H9 (cell line): ENCODE data around the gene TMEM269. TPM values are rescaled to one million over a fixed set of nuclear protein-coding genes. Genes with fewer than 3 reads are reported as not detected.

Experiments
- DNase-seq: peaks from one replicate; pipeline ENCODE4 v3.0.0-alpha.2; 2017
- H2AFZ ChIP-seq: one replicate; pipeline ENCODE4 v1.6.1; 2013; ENCODE audit warnings: mild to moderate bottlenecking, low read length, control low read depth, moderate library complexity
- H2AK5ac ChIP-seq: 2 replicates; pipeline ENCODE4 v1.6.1; 2013; ENCODE audit warnings: low read length, control low read depth, mixed read lengths; ENCODE audit not compliant: insufficient read length
- H2BK120ac ChIP-seq: one replicate; pipeline ENCODE4 v1.6.1; 2013; ENCODE audit warnings: low read depth, mild to moderate bottlenecking, low read length, control low read depth, inconsistent platforms; ENCODE audit not compliant: poor library complexity, severe bottlenecking
- H2BK12ac ChIP-seq: 2 replicates; pipeline ENCODE4 v1.6.1; 2013; ENCODE audit warnings: low read length, control low read depth, mixed read lengths, low read depth; ENCODE audit not compliant: insufficient read length
- H2BK15ac ChIP-seq: 2 replicates; pipeline ENCODE4 v1.6.1; 2013; ENCODE audit warnings: low read depth, low read length, control low read depth
- H2BK20ac ChIP-seq: one replicate; pipeline ENCODE4 v1.6.1; 2013; ENCODE audit warnings: low read depth, mild to moderate bottlenecking, low read length, control low read depth, inconsistent platforms; ENCODE audit not compliant: poor library complexity, severe bottlenecking
- H2BK5ac ChIP-seq: 2 replicates; pipeline ENCODE4 v1.6.1; 2013; ENCODE audit warnings: low read length, control low read depth, mixed read lengths; ENCODE audit not compliant: insufficient read length
- H3K14ac ChIP-seq: 2 replicates; pipeline ENCODE4 v1.6.1; 2013; ENCODE audit warnings: low read length, control low read depth; ENCODE audit not compliant: insufficient read depth
- H3K18ac ChIP-seq: 2 replicates; pipeline ENCODE4 v1.6.1; 2013; ENCODE audit warnings: low read depth, mild to moderate bottlenecking, mixed read lengths, low read length, control low read depth; ENCODE audit not compliant: insufficient read length
- H3K23ac ChIP-seq: 2 replicates; pipeline ENCODE4 v1.6.1; 2013; ENCODE audit warnings: low read length, control low read depth, mixed read lengths, low read depth; ENCODE audit not compliant: insufficient read length
- H3K23me2 ChIP-seq: 2 replicates; pipeline ENCODE4 v1.6.1; 2013; ENCODE audit warnings: low read depth, mild to moderate bottlenecking, mixed read lengths, low read length, control low read depth; ENCODE audit not compliant: insufficient read length, poor library complexity, severe bottlenecking
- H3K27ac ChIP-seq: 2 replicates; pipeline ENCODE4 v1.5.1; 2013; ENCODE audit warnings: low read length, control low read depth, mixed read lengths, low read depth; ENCODE audit not compliant: insufficient read length
- H3K27me3 ChIP-seq: 2 replicates; pipeline ENCODE4 v1.6.1; 2013; ENCODE audit warnings: low read length, control low read depth, inconsistent platforms; ENCODE audit not compliant: insufficient read depth
- H3K4ac ChIP-seq: 2 replicates; pipeline ENCODE4 v1.6.1; 2013; ENCODE audit warnings: low read depth, mild to moderate bottlenecking, control low read depth, inconsistent platforms, low read length, moderate library complexity
- H3K4me1 ChIP-seq: 2 replicates; pipeline ENCODE4 v1.6.1; 2013; ENCODE audit warnings: low read length, control low read depth, inconsistent platforms; ENCODE audit not compliant: insufficient read depth
- H3K4me2 ChIP-seq: 2 replicates; pipeline ENCODE4 v1.6.1; 2013; ENCODE audit warnings: low read length, control low read depth, mixed read lengths; ENCODE audit not compliant: insufficient read length, insufficient read depth
- H3K56ac ChIP-seq: 2 replicates; pipeline ENCODE4 v1.6.1; 2013; ENCODE audit warnings: low read depth, mild to moderate bottlenecking, mixed read lengths, low read length, control low read depth; ENCODE audit not compliant: insufficient read length
- H3K79me1 ChIP-seq: 2 replicates; pipeline ENCODE4 v1.6.1; 2013; ENCODE audit warnings: low read depth, mild to moderate bottlenecking, moderate library complexity, low read length, control low read depth, inconsistent platforms; ENCODE audit not compliant: insufficient read depth, poor library complexity, severe bottlenecking
- H3K79me2 ChIP-seq: 2 replicates; pipeline ENCODE4 v1.6.1; 2013; ENCODE audit warnings: low read length, control low read depth, inconsistent platforms; ENCODE audit not compliant: insufficient read depth
- H3K9ac ChIP-seq: 2 replicates; pipeline ENCODE4 v1.6.1; 2013; ENCODE audit warnings: low read length, control low read depth, mixed read lengths; ENCODE audit not compliant: insufficient read length; ENCODE audit errors: extremely low read depth
- H3K9me3 ChIP-seq: one replicate; pipeline ENCODE4 v1.6.1; 2013; ENCODE audit warnings: low read depth, low read length, inconsistent platforms; ENCODE audit not compliant: control insufficient read depth
- H3T11ph ChIP-seq: one replicate; pipeline ENCODE4 v1.6.1; 2013; ENCODE audit warnings: mild to moderate bottlenecking, low read length, control low read depth, inconsistent platforms
- H4K20me1 ChIP-seq: one replicate; pipeline ENCODE4 v1.6.1; 2013; ENCODE audit not compliant: control insufficient read depth, insufficient read length, insufficient read depth
- H4K5ac ChIP-seq: 2 replicates; pipeline ENCODE4 v1.6.1; 2013; ENCODE audit warnings: low read depth, mild to moderate bottlenecking, mixed read lengths, low read length, control low read depth; ENCODE audit not compliant: insufficient read length
- H4K8ac ChIP-seq: replicated peaks from 2 replicates; pipeline ENCODE4 v1.6.1; 2013; ENCODE audit warnings: low read length, control low read depth, mixed read lengths, low read depth; ENCODE audit not compliant: insufficient read length
- H4K91ac ChIP-seq: 2 replicates; pipeline ENCODE4 v1.6.1; 2013; ENCODE audit warnings: low read depth, mild to moderate bottlenecking, moderate library complexity, mixed read lengths, low read length, control low read depth; ENCODE audit not compliant: insufficient read length
- H3K27ac Mint-ChIP-seq, 3 experiments: 2 replicates in 2 of 3; 3 replicates in 1 of 3; pipeline ENCODE4 v1.8.0; 2020 to 2021; ENCODE audit warnings: mixed read lengths in 3 of 3, mild to moderate bottlenecking in 1 of 3, moderate library complexity in 1 of 3
- H3K27me3 Mint-ChIP-seq: 2 replicates; pipeline ENCODE4 v1.8.0; 2021; ENCODE audit warnings: low read depth, mild to moderate bottlenecking, moderate library complexity, mixed read lengths
- H3K36me3 Mint-ChIP-seq, 3 experiments: 2 replicates in 2 of 3; 3 replicates in 1 of 3; pipeline ENCODE4 v1.8.0; 2020 to 2021; ENCODE audit warnings: low read depth in 3 of 3, mixed read lengths in 3 of 3; ENCODE audit not compliant: insufficient read depth in 1 of 3
- H3K4me1 Mint-ChIP-seq, 2 experiments: 2 replicates each; pipeline ENCODE4 v1.8.0; 2020; ENCODE audit warnings: mixed read lengths in 2 of 2
- H3K4me3 Mint-ChIP-seq, 2 experiments: 2 replicates in 1 of 2; 3 replicates in 1 of 2; pipeline ENCODE4 v1.8.0; 2020 to 2021; ENCODE audit warnings: mild to moderate bottlenecking in 2 of 2, mixed read lengths in 2 of 2, moderate library complexity in 1 of 2
- H3K9me3 Mint-ChIP-seq, 2 experiments: 2 replicates in 1 of 2; 3 replicates in 1 of 2; pipeline ENCODE4 v1.8.0; 2020; ENCODE audit warnings: mild to moderate bottlenecking in 2 of 2, mixed read lengths in 2 of 2, moderate library complexity in 1 of 2
- CTCF ChIP-seq: fragments of 200-600 bp; sonication (generic); conservative IDR thresholded peaks from 3 replicates; pipeline ENCODE4 v1.8.0; 2021; ENCODE audit warnings: antibody characterized with exemption, mild to moderate bottlenecking
- WGBS: extraction: QIAGEN DNeasy Blood & Tissue Kit; methylation state at CpG from one replicate; pipeline ENCODE4 v1.1.7; 2013; ENCODE audit warnings: missing lambda C conversion rate, low lambda C conversion rate, mixed read lengths; ENCODE audit not compliant: insufficient read length; ENCODE audit errors: extremely low coverage; 5-methylcytosine and 5-hydroxymethylcytosine counted together
- total RNA-seq: library from RNA; stranded (reverse); gene quantifications from 2 replicates; pipeline ENCODE4 v1.2.1, GENCODE V29; 2021

The TMEM269 gene
- total RNA-seq, 1 experiment from 2014 or later: 0.17 TPM

- Histone ChIP-seq H2BK20ac (no peak overlapping the region), H2BK5ac (no peak overlapping the region), H3K4me1 (peaks cover 2% of the 10 kb centered on the region; the same call in 1 of the 2 replicates), H3K9me3 (no peaks in the 10 kb centered on the region), H3K4me2 (peak overlapping the region; percentile 86), H2BK120ac (no peak overlapping the region), H3K27me3 (no peaks in the 10 kb centered on the region), H3K79me2 (no peaks in the 10 kb centered on the region; the same call in 1 of the 2 replicates), H3K27ac (no peak overlapping the region), H3K79me1 (peaks cover 4% of the 10 kb centered on the region), H3K23me2 (peaks cover 6% of the 10 kb centered on the region), H2AFZ (no peak overlapping the region), H4K91ac (no peak overlapping the region), H2AK5ac (no peak overlapping the region), H3T11ph (no peak overlapping the region), H2BK12ac (no peak overlapping the region), H3K56ac (no peak overlapping the region), H3K9ac (peak overlapping the region; percentile 67), H3K23ac (no peak overlapping the region), H4K8ac (no peak overlapping the region), H2BK15ac (no peak overlapping the region), H4K20me1 (no peaks in the 10 kb centered on the region), H4K5ac (no peak overlapping the region), H3K4ac (no peak overlapping the region), H3K14ac (no peak overlapping the region), H3K18ac (no peak overlapping the region)
- Mint-ChIP-seq H3K9me3 (peaks cover 0 to 3% of the 10 kb centered on the region in 2 experiments; a peak in 3 of 5 replicates), H3K27ac (peak overlapping the region; percentile 9 to 63 (median 33)), H3K36me3 (peaks cover 34 to 52% (median 36%) of the 10 kb centered on the region in 3 experiments), H3K4me3 (peak overlapping the region; percentile 93 to 94), H3K4me1 (peaks cover 20 to 25% of the 10 kb centered on the region in 2 experiments), H3K27me3 (no peaks in the 10 kb centered on the region)
- WGBS: no CpG with 5 or more reads among the region's 6 CpGs
- DNase-seq: no peak
- TF ChIP-seq CTCF: no peak
Observed at GRCh38 chr1:42847111-42847595, 62.4 kb downstream of the TMEM269 start.
